Activated CD8-positive, alpha-beta memory T cell treated with anti-CD3 and anti-CD28 coated beads for 1 hour (primary cell): ENCODE data around the gene PI4K2B.
"Not testable (repeated sequence)": the region's sequence is repeated elsewhere in the genome, so short reads cannot be mapped to it uniquely, and the experiment has no call there.

Source experiments
- DNase-seq, 2 donors: peaks; one replicate each; pipeline ENCODE4 v3.0.0-alpha.2; 2020; ENCODE audit warnings: low read depth in 1 of 2; ENCODE audit errors: extremely low read depth in 1 of 2

The PI4K2B gene

GRCh38 chr4:25240754-25241210 is 6.9 kb downstream of the PI4K2B start:
- not testable (repeated sequence) for DNase-seq

- DNase-seq = not testable (repeated sequence)
Measured at GRCh38 chr4:25242195-25242594, 8.4 kb downstream of the PI4K2B start.

GRCh38 chr4:25245181-25245580 is 11.3 kb downstream of the PI4K2B start:
- no peak for DNase-seq

GRCh38 chr4:25246680-25247611 is 13.1 kb downstream of the PI4K2B start:
- no peak for DNase-seq

GRCh38 chr4:25248875-25249274 is 15.0 kb downstream of the PI4K2B start:
- DNase-seq = not testable (repeated sequence)

GRCh38 chr4:25249494-25249893 is 15.7 kb downstream of the PI4K2B start:
- not testable (repeated sequence) for DNase-seq

- no peak for DNase-seq
Measured at GRCh38 chr4:25252230-25253070, 18.6 kb downstream of the PI4K2B start.

GRCh38 chr4:25253071-25253445 is 19.2 kb downstream of the PI4K2B start:
- no peak for DNase-seq

GRCh38 chr4:25253786-25254185 is 20.0 kb downstream of the PI4K2B start:
- not testable (repeated sequence) for DNase-seq

- DNase-seq = no peak
Measured at GRCh38 chr4:25258980-25259578, 25.2 kb downstream of the PI4K2B start.

- no peak for DNase-seq
Measured at GRCh38 chr4:25271866-25272265, 38.0 kb downstream of the PI4K2B start.

- no peak for DNase-seq
Measured at GRCh38 chr4:25280210-25280609, 46.4 kb downstream of the PI4K2B start.

GRCh38 chr4:25283948-25284347 is 50.1 kb downstream of the PI4K2B start:
- no peak for DNase-seq

GRCh38 chr4:25284466-25284865 is 50.6 kb downstream of the PI4K2B start:
- DNase-seq = no peak

GRCh38 chr4:25290490-25291067 is 56.7 kb downstream of the PI4K2B start:
- DNase-seq = no peak

- DNase-seq = no peak
Measured at GRCh38 chr4:25291158-25291733, 57.4 kb downstream of the PI4K2B start.

- DNase-seq = no peak
Measured at GRCh38 chr4:25297528-25298242, 63.9 kb downstream of the PI4K2B start.

- no peak for DNase-seq
Measured at GRCh38 chr4:25299476-25300203, 65.8 kb downstream of the PI4K2B start.

GRCh38 chr4:25301471-25301870 is 67.6 kb downstream of the PI4K2B start:
- DNase-seq = no peak
